PC-3 (cell line): ENCODE measurements around the gene PWP1. TPM values are rescaled to one million over a fixed set of nuclear protein-coding genes. Genes with fewer than 3 reads are reported as not detected.
A peak's percentile ranks its signal among the peaks of the same experiment; 100 is the strongest.

Experiments
- ATAC-seq: fragments of 200-7000 bp; cut with Tn5 transposase; 2 replicates; pipeline ENCODE4 v1.9.1; 2020; ENCODE audit warnings: mild to moderate bottlenecking, moderate library complexity
- BruUV-seq: library from RNA; stranded (reverse); fragments of 400-500 nt; replicated peaks from 2 replicates; lab custom pipeline; 2021; lab: Mats Ljungman, UMichigan
- CTCF ChIA-PET: fragments of 300-600 bp; sonication (Branson Sonifier 250); formaldehyde crosslinking; loops from one replicate; lab custom pipeline; 2022; ENCODE audit warnings: antibody characterized with exemption; lab: Charles Lee
- POLR2A ChIA-PET: fragments of 300-600 bp; sonication (Branson Sonifier 250); formaldehyde crosslinking; loops from one replicate; lab custom pipeline; 2022; ENCODE audit warnings: antibody characterized with exemption; ENCODE audit not compliant: unreplicated experiment; lab: Charles Lee
- DNase-seq: peaks from one replicate; pipeline ENCODE4 v3.0.0-alpha.2; 2015
- H2AFZ ChIP-seq: fragments of 300-600 bp; sonication (generic); 2 replicates; pipeline ENCODE4 v1.6.0; 2016; ENCODE audit warnings: antibody characterized with exemption, low read length
- H3F3A ChIP-seq: fragments of 300-600 bp; sonication (generic); one replicate; pipeline ENCODE4 v1.6.0; 2017; ENCODE audit warnings: antibody characterized with exemption, low read length, control low read depth, mild to moderate bottlenecking; ENCODE audit not compliant: unreplicated experiment
- H3K27ac ChIP-seq: fragments of 300-600 bp; sonication (generic); 2 replicates; pipeline ENCODE4 v1.5.1; 2016; ENCODE audit warnings: mild to moderate bottlenecking, low read length
- H3K27me3 ChIP-seq: fragments of 300-600 bp; sonication (generic); 2 replicates; pipeline ENCODE4 v1.6.1; 2016; ENCODE audit warnings: low read length, mixed read lengths
- H3K36me3 ChIP-seq: fragments of 300-600 bp; sonication (generic); 2 replicates; pipeline ENCODE4 v1.6.1; 2016; ENCODE audit warnings: low read depth, mixed run types, low read length, mixed read lengths
- H3K4me1 ChIP-seq: fragments of 300-600 bp; sonication (generic); 2 replicates; pipeline ENCODE4 v1.5.1; 2016; ENCODE audit warnings: low read length; ENCODE audit not compliant: insufficient read depth
- H3K4me2 ChIP-seq: fragments of 300-600 bp; sonication (generic); 2 replicates; pipeline ENCODE4 v1.6.0; 2016; ENCODE audit warnings: low read length
- H3K4me3 ChIP-seq: fragments of 300-600 bp; sonication (generic); 2 replicates; pipeline ENCODE4 v1.5.1; 2016; ENCODE audit warnings: mild to moderate bottlenecking, low read length, mixed read lengths
- H3K79me2 ChIP-seq: fragments of 300-600 bp; sonication (generic); 2 replicates; pipeline ENCODE4 v1.6.1; 2017; ENCODE audit warnings: low read length, mixed read lengths
- H3K9ac ChIP-seq: fragments of 300-600 bp; sonication (generic); 2 replicates; pipeline ENCODE4 v1.6.0; 2016; ENCODE audit warnings: mild to moderate bottlenecking, low read length
- H3K9me2 ChIP-seq: fragments of 300-600 bp; sonication (generic); replicated peaks from 2 replicates; pipeline ENCODE4 v1.6.1; 2016; ENCODE audit warnings: mixed run types, low read length, mixed read lengths
- H3K9me3 ChIP-seq: fragments of 300-600 bp; sonication (generic); 2 replicates; pipeline ENCODE4 v1.6.1; 2016; ENCODE audit warnings: low read length, mixed read lengths
- H4K20me1 ChIP-seq: fragments of 300-600 bp; sonication (generic); 2 replicates; pipeline ENCODE4 v1.6.1; 2016; ENCODE audit warnings: low read length, mixed read lengths
- CTCF ChIP-seq: fragments of 300-600 bp; sonication (generic); conservative IDR thresholded peaks from 2 replicates; pipeline ENCODE4 v1.5.1; 2017; ENCODE audit warnings: antibody characterized with exemption, low read depth, mild to moderate bottlenecking, low read length
- EZH2 ChIP-seq: fragments of 300-600 bp; sonication (generic); IDR thresholded peaks from one replicate; pipeline ENCODE4 v1.6.1; 2017; ENCODE audit warnings: antibody characterized with exemption, mild to moderate bottlenecking, low read length; ENCODE audit not compliant: unreplicated experiment
- EZH2phosphoT487 ChIP-seq: fragments of 300-600 bp; sonication (generic); IDR thresholded peaks from 2 replicates; pipeline ENCODE4 v1.6.1; 2018; ENCODE audit warnings: mild to moderate bottlenecking, antibody characterized with exemption, low read length, borderline replicate concordance
- intact Hi-C: fragments of 100-400 bp; cut with micrococcal nuclease; formaldehyde crosslinking; loops from 2 replicates; pipeline ENCODE4 v1.9.0; 2023
- total RNA-seq: library from RNA; depleted of rRNA; stranded (reverse); fragments of >200 nt; gene quantifications from 2 replicates; pipeline ENCODE4 v1.2.3, GENCODE V29; 2014

PWP1 gene
- total RNA-seq, 1 experiment from 2014 or later = 85.8 TPM

- Histone ChIP-seq H3F3A (no peaks in the 10 kb centered on the region), H2AFZ (no peak overlapping the region), H3K4me1 (peaks cover 12% of the 10 kb centered on the region), H3K4me2 (no peak overlapping the region), H3K4me3 (no peak overlapping the region), H3K36me3 (no peaks in the 10 kb centered on the region), H3K9me3 (no peaks in the 10 kb centered on the region), H3K27me3 (no peaks in the 10 kb centered on the region), H3K9me2 (no peaks in the 10 kb centered on the region), H3K27ac (no peak overlapping the region), H3K9ac (no peak overlapping the region), H4K20me1 (no peaks in the 10 kb centered on the region), H3K79me2 (no peaks in the 10 kb centered on the region)
- BruUV-seq = no TSS peak
- DNase-seq (no peak), ATAC-seq (no peak)
- ChIA-PET CTCF (interaction anchor here (0.5 kb wide), 1 partner anchor 19 kb away, joined by 5 read pairs; no protein-coding TSS in a partner anchor), POLR2A (no interaction called here)
- intact Hi-C loops = no loop called here
- TF ChIP-seq EZH2 (no peak), CTCF (no peak), EZH2phosphoT487 (no peak)
Observed at GRCh38 chr12:107657133-107657532, 28.5 kb upstream of the PWP1 start.

GRCh38 chr12:107657621-107658020 is 28.0 kb upstream of the PWP1 start:
- Histone ChIP-seq H3K9me2 (no peaks in the 10 kb centered on the region), H3K27ac (no peak overlapping the region), H4K20me1 (no peaks in the 10 kb centered on the region), H3K79me2 (no peaks in the 10 kb centered on the region), H3K9me3 (no peaks in the 10 kb centered on the region), H3K9ac (no peak overlapping the region), H3K36me3 (no peaks in the 10 kb centered on the region), H3F3A (no peaks in the 10 kb centered on the region), H3K4me1 (peaks cover 12% of the 10 kb centered on the region), H3K4me2 (no peak overlapping the region), H3K27me3 (no peaks in the 10 kb centered on the region), H2AFZ (no peak overlapping the region), H3K4me3 (no peak overlapping the region)
- BruUV-seq = no TSS peak
- intact Hi-C loops = no loop called here
- no peak for ATAC-seq
- ChIA-PET POLR2A (no interaction called here), CTCF (interaction anchor here (0.5 kb wide), 1 partner anchor 18 kb away, joined by 5 read pairs; no protein-coding TSS in a partner anchor)
- no peak for TF ChIP-seq EZH2phosphoT487
- no peak for TF ChIP-seq CTCF
- no peak for TF ChIP-seq EZH2
- DNase-seq = no peak

- Histone ChIP-seq H3K4me1 (peaks cover 12% of the 10 kb centered on the region), H3K4me3 (no peak overlapping the region), H4K20me1 (no peaks in the 10 kb centered on the region), H3K27me3 (no peaks in the 10 kb centered on the region), H2AFZ (peak overlapping the region; percentile 19; the same call in 1 of the 2 replicates), H3K9ac (no peak overlapping the region), H3K4me2 (no peak overlapping the region), H3K27ac (peak overlapping the region; percentile 43), H3K36me3 (no peaks in the 10 kb centered on the region), H3K9me2 (no peaks in the 10 kb centered on the region), H3K9me3 (no peaks in the 10 kb centered on the region), H3F3A (no peaks in the 10 kb centered on the region), H3K79me2 (no peaks in the 10 kb centered on the region)
- intact Hi-C loops = no loop called here
- ATAC-seq = peak; percentile 31; the same call in 1 of the 2 replicates
- no TSS peak for BruUV-seq
- POLR2A ChIA-PET = no interaction called here
- DNase-seq = peak; percentile 83
- CTCF ChIA-PET = no interaction called here
- TF ChIP-seq CTCF = no peak
- TF ChIP-seq EZH2phosphoT487 = no peak
- TF ChIP-seq EZH2 = no peak
Observed at GRCh38 chr12:107660235-107660634, 25.4 kb upstream of the PWP1 start.
